HG03457 (cell line): ENCODE results near the gene DCXR.

ENCODE experiments used
- ATAC-seq: cut with Tn5 transposase; IDR thresholded peaks from one replicate; pipeline ENCODE4 v1.9.1; 2021; ENCODE audit warnings: moderate number of reproducible peaks; ENCODE audit not compliant: unreplicated experiment

Gene DCXR

DNA sequence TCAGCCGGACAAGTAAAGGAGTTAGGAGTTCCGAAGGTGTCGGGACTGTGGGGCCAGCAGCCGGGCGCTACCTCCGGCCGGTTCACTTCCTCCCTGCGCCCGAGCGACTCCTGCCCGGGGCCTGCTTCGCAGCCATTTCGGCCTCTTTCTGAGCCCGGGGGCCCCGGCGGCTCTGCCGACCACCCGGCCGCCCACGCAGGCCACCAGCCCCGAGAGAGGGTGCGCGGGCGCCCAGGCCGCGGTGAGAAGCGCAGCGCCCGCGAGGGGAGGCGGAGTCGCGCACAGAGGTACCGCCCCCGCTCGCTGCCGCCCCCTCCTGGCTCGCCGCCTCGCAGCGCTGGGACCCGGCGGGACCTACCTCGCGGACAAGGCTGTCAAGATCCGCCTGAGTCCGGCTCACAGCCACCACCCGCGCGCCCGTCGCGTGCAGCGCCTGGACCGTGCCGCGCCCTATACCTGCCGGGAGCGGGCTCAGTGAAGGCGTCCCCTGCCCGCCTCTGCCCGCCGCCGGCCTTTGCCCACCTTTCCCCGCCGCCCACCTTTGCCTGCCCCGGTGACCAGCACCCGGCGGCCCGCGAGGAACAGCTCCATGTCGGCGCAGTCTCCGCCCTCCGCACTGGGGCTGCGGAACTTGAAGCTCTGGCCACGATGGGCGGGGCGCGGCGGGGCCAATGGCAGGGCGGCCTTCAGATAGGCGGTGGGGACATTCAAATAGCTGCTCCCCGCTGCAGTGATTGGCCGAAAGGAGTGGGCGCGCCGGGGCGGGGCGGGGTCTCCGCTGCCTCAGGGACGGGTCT lies at the start of gene DCXR:
Gene DCXR, minus strand, starts transcription at position 606 of the 797 bp plus-strand sequence. Its CDS starts 15 bp downstream, at position 591.
- peak; percentile 68 for ATAC-seq

- no peak for ATAC-seq
Measured at GRCh38 chr17:82085931-82086764, 48.7 kb upstream of the DCXR start.

GRCh38 chr17:82085031-82085861 lies 47.7 kb upstream of the DCXR start:
- no peak for ATAC-seq

DNA sequence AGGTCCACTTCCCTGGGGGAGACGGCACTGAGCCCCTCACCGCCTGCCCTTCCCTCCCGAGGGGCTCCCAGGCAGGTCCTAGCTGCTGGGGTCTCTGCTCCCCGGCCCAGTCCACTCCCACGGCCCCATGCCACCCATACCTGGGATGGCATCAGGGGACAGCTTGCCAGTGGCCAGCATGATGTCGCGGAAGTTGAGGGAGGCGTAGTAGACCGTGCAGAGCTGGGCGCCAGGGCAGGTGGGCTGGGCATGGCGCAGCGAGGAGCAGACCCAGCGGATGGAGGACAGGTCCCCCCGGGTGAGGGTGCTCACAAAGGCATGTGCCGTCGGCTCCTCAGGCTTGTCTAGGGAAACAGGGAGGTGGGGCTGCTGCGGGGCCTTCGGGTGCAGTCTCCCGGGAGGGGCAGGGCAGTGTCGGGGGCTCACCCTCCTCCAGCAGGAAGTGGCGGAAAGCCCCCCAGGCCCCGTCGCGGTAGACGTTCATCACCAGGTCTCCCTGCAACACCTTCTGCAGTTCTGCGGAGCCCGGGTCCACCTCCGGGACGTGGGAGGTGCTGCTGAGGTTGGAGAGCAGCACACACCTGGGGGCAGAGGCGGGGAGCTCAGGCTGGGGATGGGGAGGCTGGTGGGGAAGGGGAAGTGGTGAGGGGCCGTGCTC lies 47.0 kb upstream of the DCXR start:
- no peak for ATAC-seq

- no peak for ATAC-seq
Measured at GRCh38 chr17:82083533-82084359, 46.2 kb upstream of the DCXR start.

DNA sequence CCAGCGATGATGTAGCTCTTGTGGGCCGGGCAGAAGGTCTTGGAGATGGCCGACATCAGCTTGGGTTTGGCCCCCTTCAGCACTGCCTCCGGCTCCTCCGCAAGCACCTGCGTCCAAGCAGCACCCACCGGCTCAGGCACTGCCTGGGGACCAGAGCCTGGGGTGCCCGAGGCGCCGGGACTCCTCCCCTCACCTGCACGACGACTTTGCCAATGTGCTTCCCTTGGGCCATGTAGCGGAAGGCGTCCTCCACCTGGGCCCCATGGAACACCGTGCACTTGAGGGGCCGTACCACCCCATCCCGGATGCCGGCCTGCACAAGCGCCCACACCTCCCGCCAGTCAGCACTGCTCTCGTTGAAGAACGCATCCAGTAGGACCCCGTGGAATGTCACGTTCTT lies 45.5 kb upstream of the DCXR start:
- ATAC-seq = no peak

GRCh38 chr17:82082456-82082855 lies 45.0 kb upstream of the DCXR start:
- no peak for ATAC-seq

DNA sequence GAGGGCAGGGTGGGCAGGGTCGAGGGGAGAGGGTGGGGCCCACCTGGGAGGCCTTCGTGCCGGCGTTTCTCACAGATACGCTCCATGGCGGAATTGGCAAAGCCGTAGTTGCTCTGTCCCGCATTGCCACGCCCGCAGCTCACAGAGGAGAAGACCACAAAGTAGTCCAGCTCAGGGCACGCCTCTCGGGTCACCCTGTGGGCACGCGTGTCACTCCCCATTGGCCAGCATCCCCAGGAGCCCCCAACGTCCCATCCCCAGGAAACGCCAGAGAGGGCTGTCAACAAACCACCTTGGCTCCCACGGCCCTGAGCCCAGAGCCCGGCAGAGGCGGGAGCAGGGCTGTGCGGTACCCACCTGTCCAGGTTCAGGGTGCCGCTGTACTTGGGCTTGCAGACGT lies 44.5 kb upstream of the DCXR start:
- ATAC-seq = no peak

- no peak for ATAC-seq
Measured at GRCh38 chr17:82081546-82081945, 44.0 kb upstream of the DCXR start.

- ATAC-seq = no peak
Measured at GRCh38 chr17:82080789-82081464, 43.4 kb upstream of the DCXR start.

DNA sequence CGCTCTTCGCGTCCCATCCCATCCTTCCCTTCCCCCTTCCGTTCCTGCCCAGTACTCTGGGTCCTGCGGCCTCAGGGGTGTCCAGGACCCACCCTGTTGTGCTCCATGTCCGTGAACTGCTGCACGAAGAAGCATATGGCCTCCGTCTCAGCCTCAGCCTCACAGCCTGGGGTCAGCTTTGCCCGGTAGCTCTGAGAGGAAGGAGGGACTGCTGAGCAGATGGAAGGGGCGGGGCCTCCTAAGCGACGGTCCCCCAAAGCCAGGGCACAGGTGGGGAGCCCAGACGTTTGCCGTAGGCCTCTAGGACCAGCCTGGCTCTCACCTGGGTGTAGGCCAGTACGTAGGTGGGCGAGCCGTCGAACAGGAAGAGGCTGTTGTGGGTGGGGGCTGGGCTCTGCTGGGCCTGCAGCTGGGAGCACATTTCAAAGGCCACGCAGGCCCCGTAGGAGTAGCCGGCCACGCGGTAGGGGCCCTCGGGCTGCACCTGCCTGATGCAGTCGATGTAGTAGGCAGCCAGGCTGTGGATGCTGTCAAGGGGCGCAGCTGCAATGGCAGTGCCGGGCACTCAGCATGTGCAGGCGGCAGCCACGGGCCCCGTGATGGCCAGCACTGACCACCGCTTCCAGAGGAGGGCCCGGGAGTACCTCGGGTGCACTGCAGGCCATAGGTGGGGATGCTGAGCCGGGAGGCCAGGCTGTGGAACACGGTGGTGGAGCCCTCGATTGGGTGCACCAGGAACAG lies 42.7 kb upstream of the DCXR start:
- ATAC-seq = no peak

GRCh38 chr17:82079001-82079677 lies 41.6 kb upstream of the DCXR start:
- ATAC-seq = no peak

DNA sequence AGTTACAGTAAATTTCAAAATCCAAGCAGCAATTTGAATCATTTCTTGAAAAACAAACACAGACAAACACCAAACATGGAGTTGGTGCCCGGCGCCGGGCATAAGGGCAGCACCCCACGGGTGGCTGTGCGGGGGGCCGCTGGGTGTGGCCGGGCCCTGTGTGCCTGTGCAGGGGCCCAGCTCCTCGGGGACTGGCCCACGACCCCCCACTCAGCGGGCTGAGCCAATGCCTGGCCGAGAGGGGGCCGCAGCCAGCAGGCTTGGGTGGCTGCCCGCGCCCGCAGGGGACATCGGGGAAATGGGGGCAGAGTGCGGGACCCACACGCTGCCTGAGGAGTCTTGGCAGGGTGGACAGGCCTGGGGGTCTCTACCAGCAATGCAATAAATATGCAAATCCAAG lies 40.9 kb upstream of the DCXR start:
- ATAC-seq = no peak

DNA sequence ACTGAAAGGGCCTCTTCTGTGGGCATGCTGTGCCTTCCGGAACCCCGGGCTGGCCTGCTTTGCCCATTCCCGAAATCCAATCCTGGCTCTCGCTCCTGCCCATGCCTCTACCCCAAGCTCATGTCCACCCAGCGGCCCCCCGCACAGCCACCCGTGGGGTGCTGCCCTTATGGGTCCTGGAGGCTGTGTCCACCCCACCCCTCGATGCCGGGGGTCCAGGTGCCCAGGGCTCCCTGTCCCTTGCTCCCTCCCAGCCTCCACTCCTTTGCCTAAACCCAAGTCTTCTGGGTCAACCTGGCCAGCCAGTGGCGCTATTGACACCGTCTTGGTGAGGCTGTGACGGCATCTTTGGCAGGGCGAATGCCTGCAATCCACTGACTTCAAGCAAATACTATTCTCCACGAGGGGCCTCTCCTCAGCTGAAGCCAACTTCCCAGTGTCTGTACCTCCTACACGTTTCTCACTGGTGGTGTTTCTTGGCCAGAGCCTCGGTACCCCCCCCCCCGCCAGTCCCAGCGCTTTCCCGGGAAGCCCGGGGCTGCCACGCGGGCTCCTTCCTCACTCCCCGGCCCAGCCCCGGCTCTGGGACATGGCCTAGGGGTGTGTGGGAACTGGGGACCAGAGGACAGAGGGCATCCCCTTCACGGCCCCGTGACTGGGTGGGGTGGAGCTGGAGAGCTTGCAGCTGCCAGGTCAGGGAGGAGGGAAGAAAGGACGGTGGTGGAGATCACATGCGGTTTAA lies 40.3 kb upstream of the DCXR start:
- ATAC-seq = no peak

DNA sequence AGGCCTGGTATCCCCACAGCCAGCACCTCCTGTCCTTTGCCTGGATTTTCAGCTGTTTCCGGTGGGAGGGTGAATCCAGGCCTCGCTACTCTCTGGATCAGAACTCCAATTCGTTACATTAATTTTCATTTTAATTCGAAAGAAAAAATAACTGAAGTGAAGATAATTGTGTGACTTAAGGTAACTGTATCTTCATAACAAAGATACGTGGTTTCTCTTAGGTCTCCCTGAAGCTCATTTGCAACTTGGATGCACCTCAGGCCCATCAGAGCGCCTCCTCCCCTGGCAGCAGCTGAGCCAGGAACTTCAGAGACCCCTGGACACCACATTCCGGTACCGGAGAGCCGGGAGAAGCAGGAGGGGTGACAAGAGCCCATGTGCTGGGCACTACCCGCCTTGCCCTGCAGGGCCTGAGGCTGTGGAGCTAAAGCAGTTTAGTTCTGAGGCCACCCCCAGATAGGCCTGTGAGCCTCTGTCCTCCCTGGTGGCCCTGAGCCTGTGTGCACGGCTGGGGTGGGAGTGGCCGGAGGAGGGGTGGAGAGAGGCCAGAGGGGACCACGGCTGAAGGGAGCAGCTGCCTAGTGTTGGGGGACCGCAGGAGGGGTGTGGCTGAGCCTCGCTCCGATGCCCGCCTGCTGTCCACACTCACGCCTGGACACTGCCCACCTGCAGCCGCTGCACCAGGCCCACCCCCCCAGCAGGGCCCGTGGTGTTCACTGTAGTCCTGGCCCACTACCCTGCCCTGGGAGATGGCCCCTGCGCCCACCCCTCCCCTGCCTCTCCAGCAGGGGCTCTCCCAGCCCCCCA lies 39.5 kb upstream of the DCXR start:
- no peak for ATAC-seq

GRCh38 chr17:82076018-82076784 lies 38.7 kb upstream of the DCXR start:
- ATAC-seq = no peak
